HG02852 (cell line): ENCODE measurements around the gene OR10H4.
"Not testable (repeated sequence)": the region's sequence is repeated elsewhere in the genome, so short reads cannot be mapped to it uniquely, and the experiment has no call there.

Experiments
- ATAC-seq: cut with Tn5 transposase; IDR thresholded peaks from one replicate; pipeline ENCODE4 v1.9.1; 2021; ENCODE audit warnings: mild to moderate bottlenecking, moderate library complexity; ENCODE audit not compliant: unreplicated experiment

Gene OR10H4

GRCh38 chr19:15948223-15949058, at the start of gene OR10H4:
TSS of gene OR10H4 (plus strand) at chr19:15949008. CDS start at chr19:15949008, 0 bp downstream.
- no peak for ATAC-seq

GRCh38 chr19:15899561-15899960, 49.2 kb upstream of the OR10H4 start:
- ATAC-seq: not testable (repeated sequence)

- ATAC-seq: not testable (repeated sequence)
These were observed 48.8 kb upstream of the OR10H4 start for GRCh38 chr19:15900032-15900431.

GRCh38 chr19:15900504-15900903, 48.3 kb upstream of the OR10H4 start:
- no peak for ATAC-seq

GRCh38 chr19:15902254-15902653, 46.6 kb upstream of the OR10H4 start:
- ATAC-seq: no peak

- ATAC-seq: not testable (repeated sequence)
These were observed 45.9 kb upstream of the OR10H4 start for GRCh38 chr19:15902898-15903297.

GRCh38 chr19:15905026-15905425, 43.8 kb upstream of the OR10H4 start:
- ATAC-seq: no peak

- ATAC-seq: no peak
These were observed 37.1 kb upstream of the OR10H4 start for GRCh38 chr19:15911599-15912235.

GRCh38 chr19:15913384-15913783, 35.4 kb upstream of the OR10H4 start:
- no peak for ATAC-seq

- no peak for ATAC-seq
These were observed 35.0 kb upstream of the OR10H4 start for GRCh38 chr19:15913830-15914229.

GRCh38 chr19:15915109-15915508, 33.7 kb upstream of the OR10H4 start:
- ATAC-seq: no peak

GRCh38 chr19:15919243-15919642, 29.6 kb upstream of the OR10H4 start:
- ATAC-seq: no peak

GRCh38 chr19:15922021-15922420, 26.8 kb upstream of the OR10H4 start:
- no peak for ATAC-seq

GRCh38 chr19:15923702-15924101, 25.1 kb upstream of the OR10H4 start:
- ATAC-seq: no peak

- no peak for ATAC-seq
These were observed 22.3 kb upstream of the OR10H4 start for GRCh38 chr19:15926484-15926883.

- ATAC-seq: no peak
These were observed 20.5 kb upstream of the OR10H4 start for GRCh38 chr19:15928321-15928720.

GRCh38 chr19:15933761-15934331, 15.0 kb upstream of the OR10H4 start:
- ATAC-seq: not testable (repeated sequence)

- no peak for ATAC-seq
These were observed 14.3 kb upstream of the OR10H4 start, which contains the start of gene CYP4F11 for GRCh38 chr19:15934332-15935078. TSS of gene CYP4F11 (minus strand) at chr19:15934529. CDS start at chr19:15934408, 121 bp downstream.

- no peak for ATAC-seq
These were observed 13.6 kb upstream of the OR10H4 start for GRCh38 chr19:15935167-15935702.

GRCh38 chr19:15936173-15936572, 12.6 kb upstream of the OR10H4 start:
- no peak for ATAC-seq

GRCh38 chr19:15936950-15937349, 11.9 kb upstream of the OR10H4 start:
- no peak for ATAC-seq
